NT2/D1 (cell line): ENCODE data around the gene ATP10A.

Source experiments
- SUZ12 ChIP-seq: IDR thresholded peaks from 2 replicates; pipeline ENCODE4 v1.6.1; 2011; ENCODE audit not compliant: insufficient read length, insufficient read depth; ENCODE audit errors: extremely low read depth
- YY1 ChIP-seq: IDR thresholded peaks from 2 replicates; pipeline ENCODE4 v1.6.1; 2011; ENCODE audit not compliant: insufficient read length, insufficient read depth
- ZNF274 ChIP-seq: IDR thresholded peaks from 2 replicates; pipeline ENCODE4 v1.6.1; 2011; ENCODE audit warnings: mild to moderate bottlenecking, low read depth, low read length

DNA sequence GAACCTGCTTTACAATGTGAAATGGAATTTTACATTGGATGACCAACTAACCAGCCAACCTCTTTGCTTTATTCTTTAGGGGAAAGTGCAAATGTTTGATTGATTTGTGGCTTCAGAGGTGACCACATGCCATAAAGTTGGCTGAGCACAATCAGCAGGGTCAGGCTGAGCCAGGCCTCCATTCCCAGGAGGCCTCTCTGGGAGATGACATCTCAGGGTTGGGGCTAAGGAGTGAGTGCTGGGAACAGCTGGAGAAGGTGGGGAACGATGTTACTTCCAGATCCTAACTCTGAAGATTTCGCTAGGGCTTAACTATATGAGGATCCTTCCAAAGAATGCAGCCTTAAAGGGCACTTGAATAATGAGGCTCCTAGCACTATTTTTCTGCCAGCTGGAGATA lies 131.7 kb downstream of the ATP10A start:
- TF ChIP-seq YY1 (no peak), SUZ12 (no peak), ZNF274 (no peak)
